HG02938 (cell line): ENCODE results near the gene NINJ2.
A peak's percentile ranks its signal among the peaks of the same experiment; 100 is the strongest.

Experiments
- ATAC-seq: cut with Tn5 transposase; IDR thresholded peaks from one replicate; pipeline ENCODE4 v1.9.1; 2021; ENCODE audit warnings: mild to moderate bottlenecking, moderate library complexity; ENCODE audit not compliant: unreplicated experiment

Gene NINJ2

GRCh38 chr12:571795-572531 is 91.3 kb downstream of the NINJ2 start:
- ATAC-seq = no peak

- ATAC-seq = no peak
Observed at GRCh38 chr12:570921-571794, 92.1 kb downstream of the NINJ2 start.

- no peak for ATAC-seq
Observed at GRCh38 chr12:570435-570920, 92.8 kb downstream of the NINJ2 start.

- peak; percentile 54 for ATAC-seq
Observed at GRCh38 chr12:569803-570434, 93.3 kb downstream of the NINJ2 start.

GRCh38 chr12:569091-569676 is 94.1 kb downstream of the NINJ2 start:
- ATAC-seq = no peak

GRCh38 chr12:568486-568885 is 94.8 kb downstream of the NINJ2 start:
- ATAC-seq = no peak

GRCh38 chr12:565589-566105 is 97.6 kb downstream of the NINJ2 start:
- ATAC-seq = no peak

- no peak for ATAC-seq
Observed at GRCh38 chr12:565161-565560, 98.1 kb downstream of the NINJ2 start.

- ATAC-seq = no peak
Observed at GRCh38 chr12:563787-564298, 99.4 kb downstream of the NINJ2 start.

GRCh38 chr12:563250-563781 is 99.9 kb downstream of the NINJ2 start:
- ATAC-seq = no peak

GRCh38 chr12:562634-563033 is 100.6 kb downstream of the NINJ2 start:
- no peak for ATAC-seq

GRCh38 chr12:561908-562593 is 101.2 kb downstream of the NINJ2 start:
- ATAC-seq = no peak

GRCh38 chr12:561391-561705 is 101.9 kb downstream of the NINJ2 start:
- ATAC-seq = no peak

- no peak for ATAC-seq
Observed at GRCh38 chr12:560691-561390, 102.4 kb downstream of the NINJ2 start.

GRCh38 chr12:559906-560455 is 103.3 kb downstream of the NINJ2 start:
- ATAC-seq = no peak

GRCh38 chr12:559208-559905 is 103.9 kb downstream of the NINJ2 start:
- ATAC-seq = no peak

- ATAC-seq = no peak
Observed at GRCh38 chr12:558580-558979, 104.7 kb downstream of the NINJ2 start.

- ATAC-seq = no peak
Observed at GRCh38 chr12:556498-556897, 106.7 kb downstream of the NINJ2 start.

GRCh38 chr12:554001-554285 is 109.3 kb downstream of the NINJ2 start:
- no peak for ATAC-seq
